ACC112 (cell line): ENCODE results near the gene YARS2.
A peak's percentile ranks its signal among the peaks of the same experiment; 100 is the strongest.

Experiments
- H2AFZ ChIP-seq: fragments of 200-600 bp; sonication (generic); one replicate; pipeline ENCODE4 v1.6.0; 2017; ENCODE audit warnings: antibody characterized with exemption, low read length; ENCODE audit not compliant: unreplicated experiment
- H3K27ac ChIP-seq: fragments of 200-600 bp; sonication (generic); 2 replicates; pipeline ENCODE4 v1.5.1; 2014; ENCODE audit warnings: low read depth, mild to moderate bottlenecking, antibody characterized with exemption, low read length, moderate library complexity
- H3K27me3 ChIP-seq: fragments of 200-600 bp; sonication (generic); 2 replicates; pipeline ENCODE4 v1.6.1; 2014; ENCODE audit warnings: mild to moderate bottlenecking, antibody characterized with exemption, low read length, moderate library complexity, mixed read lengths; ENCODE audit not compliant: insufficient read depth
- H3K36me3 ChIP-seq: fragments of 200-600 bp; sonication (generic); 2 replicates; pipeline ENCODE4 v1.6.1; 2016; ENCODE audit warnings: mild to moderate bottlenecking, antibody characterized with exemption, low read length, moderate library complexity, mixed read lengths; ENCODE audit not compliant: insufficient read depth
- H3K4me1 ChIP-seq: fragments of 200-600 bp; sonication (generic); one replicate; pipeline ENCODE4 v1.6.1; 2016; ENCODE audit warnings: low read length, mixed read lengths; ENCODE audit not compliant: insufficient read depth, unreplicated experiment, control insufficient read depth
- H3K4me3 ChIP-seq: fragments of 200-600 bp; sonication (generic); 2 replicates; pipeline ENCODE4 v1.5.1; 2014; ENCODE audit warnings: mild to moderate bottlenecking, low read depth, low read length
- H3K79me2 ChIP-seq: fragments of 200-600 bp; sonication (generic); one replicate; pipeline ENCODE4 v1.6.0; 2016; ENCODE audit warnings: low read length; ENCODE audit not compliant: control insufficient read depth, unreplicated experiment, insufficient read depth

YARS2 gene

DNA sequence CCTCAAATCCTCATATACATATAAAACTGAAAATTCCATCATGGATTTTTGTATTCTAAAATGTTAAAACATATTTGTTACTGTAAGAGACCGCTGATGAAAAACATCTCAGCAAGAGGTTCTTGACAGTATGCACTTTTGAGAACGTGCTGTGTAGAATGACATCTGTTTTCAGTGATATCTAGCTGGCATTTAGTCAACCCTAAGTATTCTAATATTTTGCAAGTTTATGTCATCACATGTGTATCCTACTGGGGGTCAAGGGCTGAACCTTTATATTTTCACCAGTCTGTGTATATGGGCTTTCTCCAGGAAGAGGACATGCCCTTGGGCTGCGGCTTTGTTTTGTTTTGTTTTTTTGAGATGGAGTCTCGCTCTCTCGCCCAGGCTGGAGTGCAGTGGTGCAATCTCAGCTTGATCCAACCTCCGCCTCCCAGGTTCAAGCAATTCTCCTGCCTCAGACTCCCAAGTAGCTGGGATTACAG lies 22.0 kb upstream of the YARS2 start:
- peaks cover 13% of the 10 kb centered on the region for H3K4me1 ChIP-seq
- no peak overlapping the region for H3K27ac ChIP-seq

GRCh38 chr12:32777159-32777558 lies 21.5 kb upstream of the YARS2 start:
- no peak overlapping the region for H2AFZ ChIP-seq
- no peak overlapping the region for H3K27ac ChIP-seq
- no peaks in the 10 kb centered on the region for H3K36me3 ChIP-seq
- peaks cover 6% of the 10 kb centered on the region; the same call in 1 of the 2 replicates for H3K27me3 ChIP-seq
- H3K4me1 ChIP-seq = peaks cover 13% of the 10 kb centered on the region
- H3K79me2 ChIP-seq = no peaks in the 10 kb centered on the region
- no peak overlapping the region for H3K4me3 ChIP-seq

More for the DNA sequence above, 22.0 kb upstream of the YARS2 start:
- Histone ChIP-seq H3K79me2 (no peaks in the 10 kb centered on the region), H3K4me3 (no peak overlapping the region), H3K36me3 (no peaks in the 10 kb centered on the region), H2AFZ (no peak overlapping the region), H3K27me3 (peaks cover 6% of the 10 kb centered on the region; the same call in 1 of the 2 replicates)

- peaks cover 6% of the 10 kb centered on the region; the same call in 1 of the 2 replicates for H3K27me3 ChIP-seq
- H3K4me1 ChIP-seq = peaks cover 13% of the 10 kb centered on the region
- no peak overlapping the region for H3K4me3 ChIP-seq
- H3K27ac ChIP-seq = no peak overlapping the region
- H3K79me2 ChIP-seq = no peaks in the 10 kb centered on the region
- no peak overlapping the region for H2AFZ ChIP-seq
- H3K36me3 ChIP-seq = no peaks in the 10 kb centered on the region
Observed at GRCh38 chr12:32776258-32776657, 20.6 kb upstream of the YARS2 start.

GRCh38 chr12:32773691-32774090 lies 18.0 kb upstream of the YARS2 start:
- H3K36me3 ChIP-seq = no peaks in the 10 kb centered on the region

GRCh38 chr12:32770141-32770540 lies 14.4 kb upstream of the YARS2 start:
- H3K4me1 ChIP-seq = no peaks in the 10 kb centered on the region
- H2AFZ ChIP-seq = no peak overlapping the region
- H3K27me3 ChIP-seq = peaks cover 12% of the 10 kb centered on the region
- H3K79me2 ChIP-seq = no peaks in the 10 kb centered on the region
- no peak overlapping the region for H3K27ac ChIP-seq
- no peaks in the 10 kb centered on the region for H3K36me3 ChIP-seq
- no peak overlapping the region for H3K4me3 ChIP-seq

More at GRCh38 chr12:32773691-32774090, 18.0 kb upstream of the YARS2 start:
- H3K79me2 ChIP-seq = no peaks in the 10 kb centered on the region
- H3K27me3 ChIP-seq = peaks cover 12% of the 10 kb centered on the region
- H3K27ac ChIP-seq = no peak overlapping the region
- no peaks in the 10 kb centered on the region for H3K4me1 ChIP-seq
- H3K4me3 ChIP-seq = no peak overlapping the region
- no peak overlapping the region for H2AFZ ChIP-seq

DNA sequence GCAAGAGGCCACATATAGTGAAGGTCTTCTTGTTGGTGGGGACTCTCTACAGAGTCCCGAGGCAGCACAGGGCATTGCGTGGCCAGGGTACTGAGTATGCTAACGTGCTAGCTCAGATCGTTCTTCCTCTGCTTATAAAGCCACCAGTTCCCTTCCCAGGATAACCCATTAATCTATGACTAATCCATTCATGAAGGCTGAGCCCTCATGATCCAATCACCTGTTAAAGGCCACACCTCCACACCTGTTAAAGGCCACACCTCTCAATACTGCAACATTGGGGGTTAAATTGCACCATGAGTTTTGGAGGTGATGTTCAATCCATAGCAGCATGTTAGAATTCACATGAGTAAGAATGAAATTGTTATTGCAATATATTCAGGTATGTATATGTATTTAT lies 12.8 kb upstream of the YARS2 start:
- Histone ChIP-seq H2AFZ (no peak overlapping the region), H3K36me3 (no peaks in the 10 kb centered on the region), H3K4me1 (no peaks in the 10 kb centered on the region), H3K27ac (no peak overlapping the region), H3K79me2 (no peaks in the 10 kb centered on the region), H3K4me3 (no peak overlapping the region), H3K27me3 (peaks cover 12% of the 10 kb centered on the region)

GRCh38 chr12:32765906-32766305 lies 10.2 kb upstream of the YARS2 start:
- no peaks in the 10 kb centered on the region for H3K79me2 ChIP-seq
- no peaks in the 10 kb centered on the region for H3K4me1 ChIP-seq
- no peak overlapping the region for H3K4me3 ChIP-seq
- no peak overlapping the region for H2AFZ ChIP-seq
- peaks cover 6% of the 10 kb centered on the region; the same call in 1 of the 2 replicates for H3K27me3 ChIP-seq
- no peaks in the 10 kb centered on the region for H3K36me3 ChIP-seq
- no peak overlapping the region for H3K27ac ChIP-seq

DNA sequence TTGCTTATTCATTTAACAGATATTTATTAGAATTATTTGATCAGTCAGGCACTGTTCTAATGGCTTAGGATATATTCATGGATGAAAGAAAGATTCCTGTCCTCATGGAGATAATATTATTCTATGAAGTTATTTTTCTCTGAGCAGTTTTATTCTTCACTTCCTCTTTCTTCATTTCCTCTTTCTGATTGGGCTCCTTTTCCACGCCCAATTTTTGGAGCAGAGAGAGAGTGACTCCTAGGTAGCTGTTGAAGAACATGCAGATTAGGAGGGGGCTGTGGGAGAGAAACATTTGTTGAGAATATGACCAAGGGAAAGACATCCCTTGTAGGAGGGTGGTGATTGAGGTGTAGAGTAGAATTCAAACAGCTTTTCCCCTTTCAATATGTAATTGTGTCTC lies 6.0 kb upstream of the YARS2 start:
- no peaks in the 10 kb centered on the region for H3K79me2 ChIP-seq
- peaks cover 2% of the 10 kb centered on the region for H3K4me1 ChIP-seq
- no peak overlapping the region for H2AFZ ChIP-seq
- no peak overlapping the region for H3K27ac ChIP-seq
- H3K4me3 ChIP-seq = no peak overlapping the region
- no peaks in the 10 kb centered on the region for H3K27me3 ChIP-seq
- H3K36me3 ChIP-seq = no peaks in the 10 kb centered on the region

- H3K79me2 ChIP-seq = peaks cover 27% of the 10 kb centered on the region
- H3K27ac ChIP-seq = no peak overlapping the region
- H3K27me3 ChIP-seq = no peaks in the 10 kb centered on the region
- H3K36me3 ChIP-seq = peaks cover 13% of the 10 kb centered on the region
- no peak overlapping the region for H2AFZ ChIP-seq
- H3K4me3 ChIP-seq = no peak overlapping the region
- H3K4me1 ChIP-seq = peaks cover 23% of the 10 kb centered on the region
Observed at GRCh38 chr12:32757157-32757556, 1.5 kb upstream of the YARS2 start.

- peaks cover 18% of the 10 kb centered on the region for H3K36me3 ChIP-seq
- peaks cover 32% of the 10 kb centered on the region for H3K79me2 ChIP-seq
- H3K4me1 ChIP-seq = peaks cover 23% of the 10 kb centered on the region
- no peaks in the 10 kb centered on the region for H3K27me3 ChIP-seq
- H2AFZ ChIP-seq = no peak overlapping the region
- H3K27ac ChIP-seq = no peak overlapping the region; the same call in 1 of the 2 replicates
- H3K4me3 ChIP-seq = peak overlapping the region; percentile 92
Observed at GRCh38 chr12:32756476-32757066, 874 bp upstream of the YARS2 start.

DNA sequence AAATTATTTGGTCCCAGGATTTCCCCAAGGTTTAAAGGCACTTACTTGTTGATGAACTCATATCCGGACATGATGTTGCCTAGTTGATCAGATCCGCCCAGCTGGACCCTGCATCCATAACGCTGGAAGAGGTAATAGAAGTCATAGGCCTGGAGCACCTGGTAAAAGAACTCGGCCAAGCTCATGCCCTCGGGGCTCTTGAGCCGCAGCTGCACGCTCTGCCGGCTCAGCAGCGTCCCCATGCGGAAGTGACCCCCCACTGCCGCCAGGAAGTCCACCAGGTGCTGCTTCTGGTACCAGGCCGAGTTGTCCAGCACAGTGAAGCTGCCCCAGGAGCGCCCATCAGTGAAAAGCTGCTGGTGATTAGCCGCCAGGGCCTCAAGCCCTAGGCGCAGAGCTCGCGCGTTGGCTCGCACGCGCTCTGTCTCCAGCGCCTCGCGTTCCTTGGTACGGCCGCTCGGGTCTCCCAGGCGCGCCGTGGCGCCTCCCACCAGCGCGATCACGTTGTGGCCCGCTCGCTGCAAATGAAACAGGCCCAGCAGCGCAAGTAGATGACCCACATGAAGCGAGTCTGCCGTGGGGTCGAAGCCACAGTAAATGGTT lies 545 bp downstream of the YARS2 start:
- Histone ChIP-seq H2AFZ (peak overlapping the region; percentile 97), H3K27me3 (no peaks in the 10 kb centered on the region), H3K27ac (peak overlapping the region; percentile 83)

More for the DNA sequence above, 545 bp downstream of the YARS2 start:
- peaks cover 21% of the 10 kb centered on the region for H3K36me3 ChIP-seq
- peak overlapping the region; percentile 92 for H3K4me3 ChIP-seq
- H3K4me1 ChIP-seq = peaks cover 23% of the 10 kb centered on the region
- H3K79me2 ChIP-seq = peaks cover 33% of the 10 kb centered on the region
